ENCODE results near the gene MGAT4C.
"Not testable (repeated sequence)": the region's sequence is repeated elsewhere in the genome, so short reads cannot be mapped to it uniquely, and the experiment has no call there.

The MGAT4C gene

GRCh38 chr12:86122846-86123468 is 133.2 kb downstream of the MGAT4C start:
- DNase-seq, result no peak

GRCh38 chr12:86118161-86118560 is 138.0 kb downstream of the MGAT4C start:
- DNase-seq, result no peak

- no peak for DNase-seq
These were observed 138.5 kb downstream of the MGAT4C start for GRCh38 chr12:86117711-86118110.

GRCh38 chr12:86104087-86104486 is 152.1 kb downstream of the MGAT4C start:
- DNase-seq, result no peak

GRCh38 chr12:86097161-86097560 is 159.0 kb downstream of the MGAT4C start:
- no peak for DNase-seq

- no peak for DNase-seq
These were observed 164.5 kb downstream of the MGAT4C start for GRCh38 chr12:86091681-86092080.

- no peak for DNase-seq
These were observed 174.3 kb downstream of the MGAT4C start for GRCh38 chr12:86081843-86082242.

- not testable (repeated sequence) for DNase-seq
These were observed 197.1 kb downstream of the MGAT4C start for GRCh38 chr12:86059052-86059451.

GRCh38 chr12:86057092-86057845 is 198.9 kb downstream of the MGAT4C start:
- no peak for DNase-seq

GRCh38 chr12:86052921-86053320 is 203.3 kb downstream of the MGAT4C start:
- DNase-seq, result no peak

GRCh38 chr12:86050010-86050409 is 206.2 kb downstream of the MGAT4C start:
- no peak for DNase-seq

- no peak for DNase-seq
These were observed 211.8 kb downstream of the MGAT4C start for GRCh38 chr12:86044396-86044795.

GRCh38 chr12:86042062-86042461 is 214.1 kb downstream of the MGAT4C start:
- no peak for DNase-seq

GRCh38 chr12:86018361-86018760 is 237.8 kb downstream of the MGAT4C start:
- no peak for DNase-seq

- no peak for DNase-seq
These were observed 241.2 kb downstream of the MGAT4C start for GRCh38 chr12:86015026-86015425.

GRCh38 chr12:86006727-86007126 is 249.5 kb downstream of the MGAT4C start:
- no peak for DNase-seq

GRCh38 chr12:85998074-85998473 is 258.1 kb downstream of the MGAT4C start:
- no peak for DNase-seq

- no peak for DNase-seq
These were observed 259.9 kb downstream of the MGAT4C start for GRCh38 chr12:85996280-85996679.

GRCh38 chr12:85993746-85994145 is 262.4 kb downstream of the MGAT4C start:
- no peak for DNase-seq

- DNase-seq, result no peak
These were observed 270.2 kb downstream of the MGAT4C start for GRCh38 chr12:85985996-85986395.

- DNase-seq, result no peak
These were observed 272.6 kb downstream of the MGAT4C start for GRCh38 chr12:85983601-85984000.

- DNase-seq, result no peak
These were observed 276.6 kb downstream of the MGAT4C start for GRCh38 chr12:85979641-85980040.

GRCh38 chr12:85975716-85976115 is 280.5 kb downstream of the MGAT4C start:
- DNase-seq, result no peak

GRCh38 chr12:85971800-85972199 is 284.4 kb downstream of the MGAT4C start:
- no peak for DNase-seq

- no peak for DNase-seq
These were observed 287.6 kb downstream of the MGAT4C start for GRCh38 chr12:85968606-85969005.

Data from NCI-H187 (cell line).